Umbilical cord (tissue), 2 donors: ENCODE data around the gene SSRP1. TPM values are rescaled to one million over a fixed set of nuclear protein-coding genes. Genes with fewer than 3 reads are reported as not detected.
A peak's percentile ranks its signal among the peaks of the same experiment; 100 is the strongest.
"Not testable (repeated sequence)": the region's sequence is repeated elsewhere in the genome, so short reads cannot be mapped to it uniquely, and the experiment has no call there.

Experiments used
- DNase-seq: peaks from one replicate; pipeline ENCODE4 v3.0.0-alpha.2; 2015; ENCODE audit warnings: low spot score
- total RNA-seq: library from RNA; depleted of rRNA; stranded (reverse); fragments of >200 nt; gene quantifications from one replicate; pipeline ENCODE4 v1.2.3, GENCODE V29; 2014; ENCODE audit warnings: low replicate concordance; ENCODE audit not compliant: insufficient read depth

SSRP1 gene
- total RNA-seq = 54.7 TPM

GRCh38 chr11:57335343-57336110 lies at the start of gene SSRP1:
Gene SSRP1 (minus strand): TSS chr11:57335892. CDS start chr11:57335121, 771 bp downstream.
- DNase-seq = peak; percentile 91

GRCh38 chr11:57380975-57381374 lies 45.3 kb upstream of the SSRP1 start, which contains the start of gene PRG3:
Gene PRG3 (minus strand): TSS chr11:57381150. CDS start chr11:57380708, 442 bp downstream.
- no peak for DNase-seq

GRCh38 chr11:57379732-57380131 lies 44.0 kb upstream of the SSRP1 start:
- DNase-seq = peak; percentile 9

- no peak for DNase-seq
These were observed 42.5 kb upstream of the SSRP1 start for GRCh38 chr11:57378186-57378585.

- DNase-seq = no peak
These were observed 41.4 kb upstream of the SSRP1 start for GRCh38 chr11:57377107-57377506.

GRCh38 chr11:57376095-57377090 lies 40.7 kb upstream of the SSRP1 start:
- no peak for DNase-seq

- DNase-seq = no peak
These were observed 39.8 kb upstream of the SSRP1 start for GRCh38 chr11:57375490-57375889.

GRCh38 chr11:57374966-57375365 lies 39.3 kb upstream of the SSRP1 start:
- no peak for DNase-seq

- no peak for DNase-seq
These were observed 37.5 kb upstream of the SSRP1 start for GRCh38 chr11:57373146-57373545.

GRCh38 chr11:57370941-57371340 lies 35.2 kb upstream of the SSRP1 start:
- no peak for DNase-seq

- no peak for DNase-seq
These were observed 34.6 kb upstream of the SSRP1 start for GRCh38 chr11:57370251-57370650.

GRCh38 chr11:57368845-57369232 lies 33.1 kb upstream of the SSRP1 start:
- no peak for DNase-seq

- DNase-seq = no peak
These were observed 32.6 kb upstream of the SSRP1 start for GRCh38 chr11:57368106-57368844.

GRCh38 chr11:57364851-57365660 lies 29.4 kb upstream of the SSRP1 start:
- DNase-seq = no peak

GRCh38 chr11:57363131-57364080 lies 27.7 kb upstream of the SSRP1 start:
- no peak for DNase-seq

GRCh38 chr11:57361926-57362325 lies 26.2 kb upstream of the SSRP1 start:
- DNase-seq = no peak

- DNase-seq = not testable (repeated sequence)
These were observed 25.7 kb upstream of the SSRP1 start for GRCh38 chr11:57361420-57361819.

- no peak for DNase-seq
These were observed 25.3 kb upstream of the SSRP1 start for GRCh38 chr11:57360991-57361390.

- DNase-seq = no peak
These were observed 24.4 kb upstream of the SSRP1 start for GRCh38 chr11:57359896-57360690.
